Panc1 (cell line): ENCODE measurements around the gene B4GALNT2.

Experiments
- CTCF ChIP-seq: fragments of 450-650 bp; IDR thresholded peaks from 2 replicates; pipeline ENCODE4 v1.5.1; 2017; ENCODE audit warnings: mild to moderate bottlenecking
- POLR2AphosphoS5 ChIP-seq: IDR thresholded peaks from 2 replicates; pipeline ENCODE4 v1.6.1; 2012; ENCODE audit warnings: mild to moderate bottlenecking, low read depth, low read length, moderate library complexity
- REST ChIP-seq, 2 experiments: IDR thresholded peaks; 2 replicates each; pipeline ENCODE4 v1.6.1; 2011 to 2012; ENCODE audit warnings: low read depth in 2 of 2, control low read depth in 1 of 2, low read length in 1 of 2, mild to moderate bottlenecking in 1 of 2, moderate library complexity in 1 of 2; ENCODE audit not compliant: insufficient read depth in 1 of 2
- SIN3A ChIP-seq: IDR thresholded peaks from 2 replicates; pipeline ENCODE4 v1.6.1; 2012; ENCODE audit warnings: low read depth, mild to moderate bottlenecking, low read length, moderate library complexity, borderline replicate concordance; ENCODE audit not compliant: insufficient read depth
- TCF7L2 ChIP-seq: IDR thresholded peaks from 2 replicates; pipeline ENCODE4 v1.6.1; 2011; ENCODE audit warnings: mild to moderate bottlenecking, low read depth, low read length, inconsistent platforms

DNA sequence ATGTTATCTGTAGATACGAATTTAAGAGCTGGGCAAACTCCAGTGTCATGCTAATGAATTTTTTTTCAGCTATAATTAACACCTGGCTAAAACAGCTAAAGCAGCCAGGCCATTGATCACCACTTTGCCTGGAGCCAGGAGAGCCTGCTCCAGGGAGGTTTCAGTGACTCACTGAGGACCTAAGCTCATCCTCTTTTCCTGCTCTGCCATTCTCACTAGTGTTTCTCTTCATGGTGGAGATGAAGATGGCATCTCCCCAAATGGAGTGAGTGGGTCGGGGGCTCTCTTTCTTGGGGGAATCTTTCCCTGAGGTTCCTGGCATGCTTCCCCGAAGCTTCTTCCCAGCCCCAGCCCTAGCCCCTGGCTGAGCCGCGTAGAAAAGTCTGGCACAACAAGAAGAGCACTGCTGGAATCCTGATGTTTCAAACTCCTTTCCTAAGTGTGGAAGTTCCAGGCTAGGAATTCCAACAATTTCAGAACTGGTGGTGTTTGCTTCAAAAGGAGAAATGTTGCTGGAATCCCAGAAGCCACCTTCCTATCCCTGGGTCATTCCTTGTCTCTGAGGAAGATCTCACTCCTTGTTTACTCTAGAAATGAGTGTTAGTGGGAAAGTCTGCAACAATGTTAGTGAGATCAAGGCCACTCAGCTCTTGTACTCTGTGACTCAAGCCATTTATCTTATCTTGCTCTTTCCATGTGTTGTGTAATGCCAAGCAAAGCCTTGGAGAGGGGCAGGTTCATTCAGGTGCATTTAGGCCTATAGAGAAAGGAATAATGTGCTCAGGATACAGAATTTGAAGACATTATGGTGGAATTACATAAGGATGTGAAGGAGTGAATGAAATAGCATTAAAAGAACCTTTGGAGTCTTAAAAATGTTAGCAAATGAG, 26.0 kb upstream of the B4GALNT2 start:
- no peak for TF ChIP-seq POLR2AphosphoS5
- TF ChIP-seq CTCF: no peak
- TF ChIP-seq REST (IDR thresholded peaks at IDR 0.05; ENCODE audit: insufficient read depth in 1 of 2, low read depth in 2 of 2, low read length in 1 of 2): 0 out of 4 replicates have a peak, but pooled peaks of 1 of the 2 experiments have one; percentile 28
- TF ChIP-seq SIN3A: no peak
- TF ChIP-seq TCF7L2: no peak; the same call in 1 of the 2 replicates
